HepG2 (cell line): ENCODE data around the gene SLC15A5.

Experiments
- BHLHE40 ChIP-seq: IDR thresholded peaks from 2 replicates; pipeline ENCODE4 v1.6.1; 2011; ENCODE audit warnings: low read length, improper control_type of control experiment
- POLR2A ChIP-seq, 2 experiments: IDR thresholded peaks; 2 replicates each; pipeline ENCODE4 v1.6.1; 2011; ENCODE audit warnings: low read depth in 2 of 2, low read length in 2 of 2, mild to moderate bottlenecking in 1 of 2, moderate library complexity in 1 of 2; ENCODE audit not compliant: insufficient read depth in 1 of 2
- ZNF766 ChIP-seq: sonication (generic); formaldehyde crosslinking; IDR thresholded peaks from 2 replicates; pipeline ENCODE4 v1.5.0; 2020; ENCODE audit warnings: missing genetic modification reagents, borderline replicate concordance
- TF ChIP-seq, protein P1 (sequence below): sonication (generic); formaldehyde crosslinking; IDR thresholded peaks from 2 replicates; pipeline ENCODE4 v1.5.0; 2020; ENCODE audit warnings: mild to moderate bottlenecking, missing genetic modification reagents, moderate library complexity
- TF ChIP-seq, protein P2 (sequence below): fragments of 450-650 bp; IDR thresholded peaks from 2 replicates; pipeline ENCODE4 v1.6.1; 2017; ENCODE audit warnings: mild to moderate bottlenecking
- TF ChIP-seq, protein P3 (sequence below): sonication (generic); formaldehyde crosslinking; IDR thresholded peaks from 2 replicates; pipeline ENCODE4 v1.4.0; 2020; ENCODE audit warnings: missing genetic modification reagents

DNA sequence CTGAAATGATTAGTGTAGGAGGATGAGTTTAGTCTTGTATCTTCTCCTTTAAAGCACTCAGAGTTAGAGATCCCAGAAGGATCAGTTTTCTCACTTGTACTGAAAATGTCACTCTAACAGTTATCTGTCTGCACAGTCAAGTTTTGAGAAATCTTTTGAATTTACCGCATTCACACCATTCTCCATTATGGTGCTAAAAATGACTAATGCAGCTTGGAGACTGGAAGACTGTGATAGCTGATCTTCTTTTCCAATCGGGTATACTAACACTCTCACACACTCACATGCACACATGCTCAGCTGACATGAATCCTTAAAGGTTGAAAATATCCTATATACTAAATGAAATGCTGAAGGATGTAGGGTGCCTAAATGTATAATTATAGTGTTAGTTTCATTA, 65.8 kb downstream of the SLC15A5 start:
- TF ChIP-seq, protein P1, sequence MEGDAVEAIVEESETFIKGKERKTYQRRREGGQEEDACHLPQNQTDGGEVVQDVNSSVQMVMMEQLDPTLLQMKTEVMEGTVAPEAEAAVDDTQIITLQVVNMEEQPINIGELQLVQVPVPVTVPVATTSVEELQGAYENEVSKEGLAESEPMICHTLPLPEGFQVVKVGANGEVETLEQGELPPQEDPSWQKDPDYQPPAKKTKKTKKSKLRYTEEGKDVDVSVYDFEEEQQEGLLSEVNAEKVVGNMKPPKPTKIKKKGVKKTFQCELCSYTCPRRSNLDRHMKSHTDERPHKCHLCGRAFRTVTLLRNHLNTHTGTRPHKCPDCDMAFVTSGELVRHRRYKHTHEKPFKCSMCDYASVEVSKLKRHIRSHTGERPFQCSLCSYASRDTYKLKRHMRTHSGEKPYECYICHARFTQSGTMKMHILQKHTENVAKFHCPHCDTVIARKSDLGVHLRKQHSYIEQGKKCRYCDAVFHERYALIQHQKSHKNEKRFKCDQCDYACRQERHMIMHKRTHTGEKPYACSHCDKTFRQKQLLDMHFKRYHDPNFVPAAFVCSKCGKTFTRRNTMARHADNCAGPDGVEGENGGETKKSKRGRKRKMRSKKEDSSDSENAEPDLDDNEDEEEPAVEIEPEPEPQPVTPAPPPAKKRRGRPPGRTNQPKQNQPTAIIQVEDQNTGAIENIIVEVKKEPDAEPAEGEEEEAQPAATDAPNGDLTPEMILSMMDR (CRISPR knock-in tag), result no peak
- no peak for TF ChIP-seq BHLHE40
- TF ChIP-seq, protein P2, sequence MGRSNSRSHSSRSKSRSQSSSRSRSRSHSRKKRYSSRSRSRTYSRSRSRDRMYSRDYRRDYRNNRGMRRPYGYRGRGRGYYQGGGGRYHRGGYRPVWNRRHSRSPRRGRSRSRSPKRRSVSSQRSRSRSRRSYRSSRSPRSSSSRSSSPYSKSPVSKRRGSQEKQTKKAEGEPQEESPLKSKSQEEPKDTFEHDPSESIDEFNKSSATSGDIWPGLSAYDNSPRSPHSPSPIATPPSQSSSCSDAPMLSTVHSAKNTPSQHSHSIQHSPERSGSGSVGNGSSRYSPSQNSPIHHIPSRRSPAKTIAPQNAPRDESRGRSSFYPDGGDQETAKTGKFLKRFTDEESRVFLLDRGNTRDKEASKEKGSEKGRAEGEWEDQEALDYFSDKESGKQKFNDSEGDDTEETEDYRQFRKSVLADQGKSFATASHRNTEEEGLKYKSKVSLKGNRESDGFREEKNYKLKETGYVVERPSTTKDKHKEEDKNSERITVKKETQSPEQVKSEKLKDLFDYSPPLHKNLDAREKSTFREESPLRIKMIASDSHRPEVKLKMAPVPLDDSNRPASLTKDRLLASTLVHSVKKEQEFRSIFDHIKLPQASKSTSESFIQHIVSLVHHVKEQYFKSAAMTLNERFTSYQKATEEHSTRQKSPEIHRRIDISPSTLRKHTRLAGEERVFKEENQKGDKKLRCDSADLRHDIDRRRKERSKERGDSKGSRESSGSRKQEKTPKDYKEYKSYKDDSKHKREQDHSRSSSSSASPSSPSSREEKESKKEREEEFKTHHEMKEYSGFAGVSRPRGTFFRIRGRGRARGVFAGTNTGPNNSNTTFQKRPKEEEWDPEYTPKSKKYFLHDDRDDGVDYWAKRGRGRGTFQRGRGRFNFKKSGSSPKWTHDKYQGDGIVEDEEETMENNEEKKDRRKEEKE, result no peak
- no peak for TF ChIP-seq ZNF766 (CRISPR knock-in tag)
- no peak for TF ChIP-seq POLR2A (IDR thresholded peaks at IDR 0.05; ENCODE audit: insufficient read depth in 1 of 2, low read depth in 2 of 2, low read length in 2 of 2)
- TF ChIP-seq, protein P3, sequence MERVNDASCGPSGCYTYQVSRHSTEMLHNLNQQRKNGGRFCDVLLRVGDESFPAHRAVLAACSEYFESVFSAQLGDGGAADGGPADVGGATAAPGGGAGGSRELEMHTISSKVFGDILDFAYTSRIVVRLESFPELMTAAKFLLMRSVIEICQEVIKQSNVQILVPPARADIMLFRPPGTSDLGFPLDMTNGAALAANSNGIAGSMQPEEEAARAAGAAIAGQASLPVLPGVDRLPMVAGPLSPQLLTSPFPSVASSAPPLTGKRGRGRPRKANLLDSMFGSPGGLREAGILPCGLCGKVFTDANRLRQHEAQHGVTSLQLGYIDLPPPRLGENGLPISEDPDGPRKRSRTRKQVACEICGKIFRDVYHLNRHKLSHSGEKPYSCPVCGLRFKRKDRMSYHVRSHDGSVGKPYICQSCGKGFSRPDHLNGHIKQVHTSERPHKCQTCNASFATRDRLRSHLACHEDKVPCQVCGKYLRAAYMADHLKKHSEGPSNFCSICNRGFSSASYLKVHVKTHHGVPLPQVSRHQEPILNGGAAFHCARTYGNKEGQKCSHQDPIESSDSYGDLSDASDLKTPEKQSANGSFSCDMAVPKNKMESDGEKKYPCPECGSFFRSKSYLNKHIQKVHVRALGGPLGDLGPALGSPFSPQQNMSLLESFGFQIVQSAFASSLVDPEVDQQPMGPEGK (CRISPR knock-in tag), result no peak
